GM12878 (cell line): ENCODE results near the gene EFCAB8.

Experiments
- EP300 ChIP-seq, 2 experiments: fragments of 150-350 bp in 1 of 2; IDR thresholded peaks; 2 replicates each; pipeline ENCODE4 v1.6.1; 2011 to 2012; ENCODE audit warnings: low read depth in 2 of 2, low read length in 2 of 2, borderline replicate concordance in 1 of 2, improper control_type of control experiment in 1 of 2, inconsistent platforms in 1 of 2; ENCODE audit not compliant: control insufficient read depth in 1 of 2
- EZH2 ChIP-seq: IDR thresholded peaks from 2 replicates; pipeline ENCODE4 v1.6.1; 2012; ENCODE audit warnings: low read depth, mild to moderate bottlenecking, control low read depth, inconsistent platforms, low read length, borderline replicate concordance; ENCODE audit not compliant: control insufficient read depth
- HDAC6 ChIP-seq: fragments of 200-600 bp; sonication (generic); IDR thresholded peaks from one replicate; pipeline ENCODE4 v1.8.0; 2017; ENCODE audit warnings: antibody characterized with exemption; ENCODE audit not compliant: unreplicated experiment
- MYC ChIP-seq: IDR thresholded peaks from 2 replicates; pipeline ENCODE4 v1.6.1; 2011; ENCODE audit warnings: mild to moderate bottlenecking, low read length, moderate library complexity, inconsistent platforms; ENCODE audit not compliant: insufficient read depth, insufficient replicate concordance, insufficient read length, severe bottlenecking
- NFYB ChIP-seq: IDR thresholded peaks from 2 replicates; pipeline ENCODE4 v1.6.1; 2011; ENCODE audit warnings: low read depth, mild to moderate bottlenecking, low read length, improper control_type of control experiment, moderate library complexity; ENCODE audit not compliant: insufficient read depth
- POLR2AphosphoS5 ChIP-seq: IDR thresholded peaks from 2 replicates; pipeline ENCODE4 v1.6.1; 2011; ENCODE audit warnings: mild to moderate bottlenecking, low read length, inconsistent platforms
- RAD51 ChIP-seq: fragments of 450-650 bp; IDR thresholded peaks from 2 replicates; pipeline ENCODE4 v1.6.1; 2016; ENCODE audit warnings: moderate library complexity, mild to moderate bottlenecking, inconsistent platforms
- RFX5 ChIP-seq: IDR thresholded peaks from 2 replicates; pipeline ENCODE4 v1.6.1; 2011; ENCODE audit warnings: low read depth, low read length, improper control_type of control experiment
- TCF7 ChIP-seq: IDR thresholded peaks from 2 replicates; pipeline ENCODE4 v1.6.1; 2014; ENCODE audit warnings: antibody characterized with exemption, borderline replicate concordance
- TF ChIP-seq, protein P1 (sequence below), 3 experiments: IDR thresholded peaks in 2 of 3; conservative IDR thresholded peaks in 1 of 3; 2 replicates each; pipeline ENCODE4 v1.5.1; 2011; ENCODE audit warnings: low read depth in 3 of 3, low read length in 3 of 3, mild to moderate bottlenecking in 3 of 3, control low read depth in 2 of 3, moderate library complexity in 2 of 3, inconsistent platforms in 1 of 3, mixed read lengths in 1 of 3; ENCODE audit not compliant: control insufficient read depth in 2 of 3, insufficient read depth in 1 of 3; ENCODE audit errors: extremely low read depth in 1 of 3
- TF ChIP-seq, protein P2 (sequence below): IDR thresholded peaks from 2 replicates; pipeline ENCODE4 v1.6.1; 2012; ENCODE audit warnings: low read depth, low read length, improper control_type of control experiment
- TF ChIP-seq, protein P3 (sequence below): IDR thresholded peaks from 2 replicates; pipeline ENCODE4 v1.6.1; 2012; ENCODE audit warnings: low read depth, low read length, improper control_type of control experiment

- TF ChIP-seq RAD51 (no peak), POLR2AphosphoS5 (no peak), HDAC6 (no peak), RFX5 (no peak), TCF7 (no peak), EP300 (IDR thresholded peaks at IDR 0.05; ENCODE audit: borderline replicate concordance in 1 of 2, control insufficient read depth in 1 of 2, low read depth in 2 of 2, low read length in 2 of 2) (no peak), MYC (no peak), EZH2 (no peak), NFYB (no peak)
- TF ChIP-seq, protein P1, sequence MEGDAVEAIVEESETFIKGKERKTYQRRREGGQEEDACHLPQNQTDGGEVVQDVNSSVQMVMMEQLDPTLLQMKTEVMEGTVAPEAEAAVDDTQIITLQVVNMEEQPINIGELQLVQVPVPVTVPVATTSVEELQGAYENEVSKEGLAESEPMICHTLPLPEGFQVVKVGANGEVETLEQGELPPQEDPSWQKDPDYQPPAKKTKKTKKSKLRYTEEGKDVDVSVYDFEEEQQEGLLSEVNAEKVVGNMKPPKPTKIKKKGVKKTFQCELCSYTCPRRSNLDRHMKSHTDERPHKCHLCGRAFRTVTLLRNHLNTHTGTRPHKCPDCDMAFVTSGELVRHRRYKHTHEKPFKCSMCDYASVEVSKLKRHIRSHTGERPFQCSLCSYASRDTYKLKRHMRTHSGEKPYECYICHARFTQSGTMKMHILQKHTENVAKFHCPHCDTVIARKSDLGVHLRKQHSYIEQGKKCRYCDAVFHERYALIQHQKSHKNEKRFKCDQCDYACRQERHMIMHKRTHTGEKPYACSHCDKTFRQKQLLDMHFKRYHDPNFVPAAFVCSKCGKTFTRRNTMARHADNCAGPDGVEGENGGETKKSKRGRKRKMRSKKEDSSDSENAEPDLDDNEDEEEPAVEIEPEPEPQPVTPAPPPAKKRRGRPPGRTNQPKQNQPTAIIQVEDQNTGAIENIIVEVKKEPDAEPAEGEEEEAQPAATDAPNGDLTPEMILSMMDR (IDR thresholded peaks at IDR 0.05 in 2 of 3, conservative IDR thresholded peaks at IDR 0.05 in 1 of 3; ENCODE audit: control insufficient read depth in 2 of 3, extremely low read depth in 1 of 3, insufficient read depth in 1 of 3, low read depth in 3 of 3, low read length in 3 of 3) = no peak
- TF ChIP-seq, protein P2, sequence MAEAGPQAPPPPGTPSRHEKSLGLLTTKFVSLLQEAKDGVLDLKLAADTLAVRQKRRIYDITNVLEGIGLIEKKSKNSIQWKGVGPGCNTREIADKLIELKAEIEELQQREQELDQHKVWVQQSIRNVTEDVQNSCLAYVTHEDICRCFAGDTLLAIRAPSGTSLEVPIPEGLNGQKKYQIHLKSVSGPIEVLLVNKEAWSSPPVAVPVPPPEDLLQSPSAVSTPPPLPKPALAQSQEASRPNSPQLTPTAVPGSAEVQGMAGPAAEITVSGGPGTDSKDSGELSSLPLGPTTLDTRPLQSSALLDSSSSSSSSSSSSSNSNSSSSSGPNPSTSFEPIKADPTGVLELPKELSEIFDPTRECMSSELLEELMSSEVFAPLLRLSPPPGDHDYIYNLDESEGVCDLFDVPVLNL = no peak
- TF ChIP-seq, protein P3, sequence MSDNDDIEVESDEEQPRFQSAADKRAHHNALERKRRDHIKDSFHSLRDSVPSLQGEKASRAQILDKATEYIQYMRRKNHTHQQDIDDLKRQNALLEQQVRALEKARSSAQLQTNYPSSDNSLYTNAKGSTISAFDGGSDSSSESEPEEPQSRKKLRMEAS = no peak
These were observed 2.7 kb downstream of the EFCAB8 start for GRCh38 chr20:32861446-32861845.
